Activated naive CD8-positive, alpha-beta T cell treated with anti-CD3 and anti-CD28 coated beads, Interleukin-2, amount 50 U/mL, for 16 hours (primary cell): Measurements from ENCODE around the gene ZMYND8.
"Not testable (repeated sequence)": the region's sequence is repeated elsewhere in the genome, so short reads cannot be mapped to it uniquely, and the experiment has no call there.

Experiments used
- DNase-seq: peaks from one replicate; pipeline ENCODE4 v3.0.0-alpha.2; 2020; ENCODE audit warnings: low read depth, low spot score

Gene ZMYND8

GRCh38 chr20:47265984-47266383, 90.5 kb downstream of the ZMYND8 start:
- DNase-seq, result no peak

- no peak for DNase-seq
Observed at GRCh38 chr20:47265214-47265613, 91.3 kb downstream of the ZMYND8 start.

DNA sequence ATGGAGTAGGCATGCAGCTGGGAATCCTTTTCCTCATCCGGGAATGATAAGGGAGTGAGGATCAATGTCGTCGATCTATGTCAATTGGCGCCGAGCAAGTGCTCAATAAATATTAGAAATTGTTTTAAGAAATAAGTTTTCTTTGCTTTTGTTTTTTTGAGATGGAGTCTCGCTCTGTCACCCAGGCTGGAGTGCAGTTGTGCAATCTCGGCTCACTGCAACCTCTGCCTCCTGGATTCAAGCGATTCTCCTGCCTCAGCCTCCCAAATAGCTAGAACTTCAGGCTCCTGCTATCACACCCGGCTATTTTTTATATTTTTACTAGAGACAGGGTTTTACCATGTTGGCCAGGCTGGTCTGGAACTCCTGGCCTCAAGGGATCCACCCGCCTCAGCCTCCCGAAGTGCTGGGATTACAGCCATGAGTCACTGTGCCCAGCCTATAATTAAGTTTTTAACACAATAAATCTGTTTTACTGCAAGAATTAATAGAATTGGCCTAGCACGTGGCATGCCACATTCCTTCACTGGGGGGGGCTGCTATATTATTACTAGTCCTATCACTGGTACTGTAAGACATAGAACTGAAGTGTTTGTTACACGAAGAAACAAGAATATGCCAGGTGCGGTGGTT, 92.2 kb downstream of the ZMYND8 start:
- not testable (repeated sequence) for DNase-seq

DNA sequence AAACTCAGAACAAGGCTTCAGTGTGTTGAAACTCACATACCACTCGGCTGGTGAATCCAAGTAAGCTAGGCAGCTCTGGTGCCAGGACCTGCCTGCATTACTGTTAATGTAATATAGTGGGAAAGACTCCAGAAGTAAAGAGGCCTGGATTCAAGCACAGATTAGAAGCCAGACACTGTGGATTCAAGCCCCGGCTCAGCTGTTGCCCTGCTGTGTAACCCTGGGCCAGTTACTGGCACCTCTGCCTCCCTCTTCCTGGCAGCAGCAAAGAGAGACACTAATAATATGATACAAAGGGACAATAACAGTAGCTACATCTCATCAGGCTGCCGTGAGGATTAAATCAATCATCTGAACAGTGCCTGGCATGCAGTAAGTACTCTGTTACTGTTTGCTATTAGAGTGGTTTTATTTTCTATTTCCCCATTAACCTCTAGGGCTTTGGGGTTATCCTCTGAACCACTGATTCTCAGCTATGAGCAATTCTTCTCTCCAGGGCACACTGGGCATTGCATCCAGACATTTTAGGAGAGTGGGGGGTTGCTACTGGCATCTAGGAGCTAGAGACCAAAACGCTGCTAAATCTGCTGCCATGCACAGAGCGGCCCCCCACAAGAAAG, 92.9 kb downstream of the ZMYND8 start:
- no peak for DNase-seq

DNA sequence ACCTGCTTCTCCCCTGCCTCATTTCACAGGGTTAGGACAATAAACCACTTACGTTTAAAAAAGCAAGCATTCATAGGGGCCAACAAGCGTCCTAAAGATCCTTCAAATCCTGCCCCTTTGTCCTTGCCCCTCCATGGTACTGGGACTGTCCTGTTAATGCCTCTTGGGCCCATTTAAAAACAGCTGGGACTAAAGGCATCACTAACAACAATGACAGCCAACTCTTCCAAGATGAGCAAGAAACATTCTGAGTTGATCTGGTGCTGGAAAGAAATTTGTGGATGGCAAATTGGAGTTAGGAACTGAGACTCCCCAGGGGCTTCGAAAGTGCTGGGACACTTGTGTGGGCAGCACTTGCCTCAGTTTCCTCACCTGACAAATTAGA, 93.4 kb downstream of the ZMYND8 start:
- DNase-seq, result no peak

- DNase-seq, result no peak
Observed at GRCh38 chr20:47262365-47263013, 94.0 kb downstream of the ZMYND8 start.

GRCh38 chr20:47262008-47262364, 94.5 kb downstream of the ZMYND8 start:
- no peak for DNase-seq

- DNase-seq, result not testable (repeated sequence)
Observed at GRCh38 chr20:47261161-47261774, 95.2 kb downstream of the ZMYND8 start.

- DNase-seq, result not testable (repeated sequence)
Observed at GRCh38 chr20:47260540-47261126, 95.9 kb downstream of the ZMYND8 start.

GRCh38 chr20:47258745-47259695, 97.5 kb downstream of the ZMYND8 start:
- DNase-seq, result no peak

GRCh38 chr20:47257771-47258170, 98.7 kb downstream of the ZMYND8 start:
- no peak for DNase-seq

DNA sequence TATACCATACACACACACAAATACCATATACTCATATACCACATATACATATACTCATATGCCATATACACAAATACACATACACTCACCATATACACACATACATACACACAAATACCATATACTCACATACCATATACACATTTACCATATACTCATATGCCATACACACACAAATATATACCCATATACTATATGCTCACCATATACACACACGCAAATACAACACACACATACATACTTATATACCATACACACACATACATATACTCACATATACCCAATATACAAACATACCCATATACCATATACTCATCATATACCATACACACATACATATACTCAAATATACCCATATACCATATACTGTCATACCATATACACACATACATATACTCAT, 99.2 kb downstream of the ZMYND8 start:
- DNase-seq, result no peak

DNA sequence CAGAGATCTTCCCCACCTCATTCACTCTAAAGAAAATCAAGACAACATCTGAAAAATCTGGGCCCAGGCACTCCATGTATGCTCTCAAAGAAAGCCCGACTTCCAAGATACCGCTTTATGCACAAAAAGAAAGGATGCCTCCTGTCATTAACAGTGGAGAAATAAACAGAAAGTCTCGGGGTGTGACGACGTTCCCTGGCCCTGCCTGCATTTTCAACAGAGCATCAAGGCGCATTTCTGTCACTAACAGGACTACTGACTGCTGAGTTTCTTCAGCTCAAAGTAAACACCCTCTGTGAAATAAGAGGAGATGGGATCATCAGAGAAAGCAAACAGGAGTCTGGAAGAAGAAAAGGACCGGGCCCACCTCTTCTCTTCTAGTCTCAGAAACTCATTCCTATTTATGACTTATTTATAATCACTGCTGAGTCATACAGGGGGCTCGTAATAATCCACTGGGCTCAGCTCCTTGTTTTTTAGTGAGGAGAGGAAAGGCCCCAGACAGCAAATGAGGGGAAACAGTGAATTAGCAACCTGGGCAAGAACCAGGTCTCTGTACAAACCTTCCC, 99.7 kb downstream of the ZMYND8 start:
- no peak for DNase-seq

DNA sequence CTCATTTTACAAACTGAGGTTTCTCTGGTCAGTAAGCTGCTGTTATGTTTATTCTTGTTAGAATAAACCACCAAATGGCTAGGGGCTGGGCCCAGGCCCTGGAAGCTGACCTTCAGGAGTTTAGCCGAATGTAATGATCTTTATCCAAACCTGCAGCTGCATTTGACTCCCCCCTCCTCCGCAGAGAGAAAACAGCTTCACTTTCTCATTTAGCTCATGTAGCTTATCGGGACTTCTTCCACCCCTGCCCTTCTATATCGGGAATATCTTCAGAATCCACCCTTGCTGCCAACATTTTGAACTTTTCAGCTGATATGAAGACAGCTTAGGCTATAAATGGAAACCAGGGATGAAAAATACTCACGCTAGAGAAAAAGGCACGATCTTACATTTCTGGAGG, 102.6 kb downstream of the ZMYND8 start:
- no peak for DNase-seq

- no peak for DNase-seq
Observed at GRCh38 chr20:47252879-47253307, 103.6 kb downstream of the ZMYND8 start.

DNA sequence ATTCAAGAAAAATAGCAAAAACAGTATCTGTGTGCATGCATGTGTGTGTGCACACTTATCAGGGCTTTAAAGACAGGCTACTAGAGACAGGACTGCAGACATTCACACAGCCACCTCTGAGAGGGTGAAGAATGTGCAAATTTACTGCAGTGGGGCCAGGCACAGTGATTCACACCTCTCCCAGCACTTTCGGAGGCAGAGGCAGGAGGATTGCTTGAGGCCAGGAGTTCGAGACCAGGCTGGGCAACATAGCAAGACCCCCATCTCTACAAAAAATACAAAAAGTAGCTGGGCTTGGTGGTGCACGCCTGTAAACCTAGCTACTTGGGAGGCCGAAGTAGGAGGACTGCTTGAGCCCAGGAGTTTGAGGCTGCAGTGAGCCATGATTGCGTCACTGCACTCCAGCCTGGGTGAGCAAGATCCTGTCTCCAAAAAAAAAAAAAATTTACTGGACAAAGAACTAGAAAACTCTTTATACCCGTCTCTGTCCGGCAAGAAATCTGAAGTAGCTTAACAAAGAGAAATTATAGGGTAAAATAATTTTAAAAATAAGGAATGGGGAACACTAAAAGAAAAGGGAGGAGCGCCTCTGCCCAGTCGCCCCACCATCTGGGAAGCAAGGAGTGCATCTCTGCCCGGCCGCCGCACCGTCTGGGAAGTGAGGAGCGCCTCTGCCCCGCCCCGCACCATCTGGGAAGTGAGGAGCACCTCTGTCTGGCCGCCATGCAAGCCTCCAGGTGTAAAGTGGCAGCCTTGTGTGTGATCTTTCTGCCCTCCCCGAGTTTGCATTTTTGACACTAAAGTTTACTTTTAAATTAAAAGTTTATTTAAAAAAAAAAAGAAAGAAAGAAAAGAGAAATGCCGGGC, 105.1 kb downstream of the ZMYND8 start:
- DNase-seq, result no peak

DNA sequence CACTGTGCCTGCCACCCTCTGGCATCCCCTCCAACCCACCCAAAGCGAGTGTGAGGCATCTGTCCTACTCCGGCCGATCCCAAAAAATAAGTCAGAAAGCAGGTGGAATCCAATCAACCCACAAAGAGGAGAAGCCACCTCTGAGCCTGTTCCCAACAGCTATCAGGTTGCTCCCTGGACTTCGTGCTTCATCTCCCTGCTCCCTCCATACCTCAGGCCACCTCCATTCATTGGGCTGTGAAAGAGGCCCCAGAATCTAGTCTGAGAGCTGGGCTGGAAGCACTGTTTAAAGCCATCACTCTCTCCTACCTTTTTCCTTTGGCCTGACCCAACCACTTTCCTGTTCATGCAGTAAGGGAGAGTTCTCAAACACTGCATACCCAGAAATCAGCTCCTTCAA, 106.1 kb downstream of the ZMYND8 start:
- DNase-seq, result no peak

GRCh38 chr20:47249913-47250312, 106.6 kb downstream of the ZMYND8 start:
- DNase-seq, result no peak

DNA sequence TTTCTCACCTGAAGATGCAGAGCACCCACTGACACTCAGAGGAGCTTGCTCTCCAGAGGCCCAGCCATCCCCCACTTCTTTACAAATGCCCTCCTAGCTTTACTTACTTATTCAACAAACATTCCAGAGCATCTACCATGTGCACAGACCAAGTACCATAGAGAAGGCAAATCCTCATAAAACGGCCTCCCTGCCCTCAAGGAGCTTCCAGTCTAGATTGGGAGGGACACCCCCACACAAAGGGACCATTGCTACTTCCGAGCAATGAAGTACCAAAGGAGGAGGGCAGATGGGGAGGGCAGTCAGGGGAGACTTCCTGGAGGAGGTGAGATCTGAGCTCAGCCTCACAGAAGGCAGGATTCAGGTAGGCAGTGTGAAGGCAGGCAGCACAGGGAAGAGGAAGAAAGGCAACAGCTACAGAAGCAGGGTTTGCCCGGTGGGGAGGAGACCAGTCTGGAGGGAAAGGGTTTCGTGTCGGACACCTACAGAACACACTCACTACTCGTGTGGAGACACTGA, 108.0 kb downstream of the ZMYND8 start:
- no peak for DNase-seq

DNA sequence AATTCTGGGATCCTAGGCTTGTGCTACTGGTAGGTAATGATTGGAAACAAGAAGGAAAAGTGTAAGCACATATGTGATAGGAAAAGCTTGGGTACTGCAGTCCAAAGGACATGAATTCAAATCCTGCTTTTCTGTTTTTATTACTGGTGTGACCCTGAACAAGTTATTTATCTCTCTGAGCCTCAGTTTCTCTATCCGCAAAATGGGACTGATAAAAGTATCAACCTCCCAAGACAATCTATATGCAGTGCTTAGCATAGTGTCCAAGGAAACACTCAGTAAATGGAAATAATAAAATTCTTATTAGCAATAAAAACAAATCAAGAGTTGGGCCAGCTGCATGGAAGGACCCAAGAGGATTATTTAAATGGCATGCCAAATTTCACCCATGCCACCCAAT, 108.5 kb downstream of the ZMYND8 start:
- no peak for DNase-seq
